COLO829 (cell line): ENCODE measurements around the gene MRFAP1L1.

Experiments
- DNase-seq: peaks from one replicate; pipeline ENCODE4 v3.0.0; 2012; ENCODE audit warnings: low spot score

Gene MRFAP1L1

DNA sequence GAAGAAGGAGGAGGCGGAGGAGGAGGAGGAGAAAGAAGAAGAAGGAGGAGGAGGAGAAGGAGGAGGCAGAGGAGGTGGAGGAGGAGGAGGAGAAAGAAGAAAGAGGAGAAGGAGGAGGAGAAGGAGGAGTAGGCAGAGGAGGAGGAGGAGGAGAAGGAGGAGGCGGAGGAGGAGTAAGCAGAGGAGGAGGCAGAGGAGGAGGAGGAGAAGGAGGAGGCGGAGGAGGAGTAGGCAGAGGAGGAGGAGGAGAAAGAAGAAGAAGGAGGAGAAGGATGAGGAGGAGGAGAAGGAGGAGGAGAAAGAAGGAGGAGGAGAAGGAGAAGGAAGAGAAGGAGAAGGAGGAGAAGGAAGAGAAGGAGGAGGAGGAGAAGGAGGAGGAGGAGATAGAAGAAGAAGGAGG lies 49.2 kb downstream of the MRFAP1L1 start:
- DNase-seq, result no peak

DNA sequence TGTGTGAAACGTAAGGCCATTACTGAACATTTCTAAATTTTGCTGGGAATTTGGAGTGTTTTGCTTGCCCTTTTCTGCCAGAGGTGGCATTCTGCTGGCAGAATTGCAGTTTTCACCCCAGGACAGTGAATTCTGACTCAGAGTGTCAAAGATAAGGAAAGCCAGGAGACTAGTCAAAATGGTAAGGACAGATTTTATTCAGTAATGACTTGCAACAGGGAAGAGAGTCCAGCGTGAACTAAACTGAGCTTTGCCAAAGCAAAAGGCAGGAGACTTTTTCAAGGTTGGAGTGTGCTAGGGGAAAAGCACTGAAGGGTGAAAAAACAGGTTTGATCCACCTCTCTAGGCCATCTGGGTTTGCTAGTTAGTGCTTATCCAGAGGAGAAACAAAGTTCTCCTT lies 49.8 kb downstream of the MRFAP1L1 start:
- no peak for DNase-seq

DNA sequence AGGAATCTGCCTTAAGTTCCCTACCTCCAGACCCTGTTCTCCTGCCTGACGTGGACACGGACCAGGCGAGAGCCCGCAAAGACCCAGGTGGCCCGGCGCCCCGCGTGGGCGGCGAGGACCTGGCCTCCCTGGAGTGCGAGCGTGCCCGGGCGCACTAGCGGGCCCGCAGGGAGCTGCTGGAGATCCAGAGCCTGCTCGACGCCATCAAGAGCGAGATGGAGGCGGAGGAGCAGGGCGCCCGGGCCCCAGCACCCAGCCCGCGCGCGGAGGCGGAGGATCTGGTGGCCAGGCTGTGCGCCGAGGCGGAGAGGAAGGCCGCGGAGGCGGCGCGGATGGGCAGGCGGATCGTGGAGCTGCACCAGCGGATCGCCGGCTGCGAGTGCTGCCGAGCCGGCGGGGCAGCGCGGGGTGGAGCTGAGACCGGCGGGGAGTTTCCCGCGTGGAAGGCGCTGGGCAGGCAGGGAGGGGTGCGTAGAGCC lies 51.0 kb downstream of the MRFAP1L1 start:
- DNase-seq, result no peak

DNA sequence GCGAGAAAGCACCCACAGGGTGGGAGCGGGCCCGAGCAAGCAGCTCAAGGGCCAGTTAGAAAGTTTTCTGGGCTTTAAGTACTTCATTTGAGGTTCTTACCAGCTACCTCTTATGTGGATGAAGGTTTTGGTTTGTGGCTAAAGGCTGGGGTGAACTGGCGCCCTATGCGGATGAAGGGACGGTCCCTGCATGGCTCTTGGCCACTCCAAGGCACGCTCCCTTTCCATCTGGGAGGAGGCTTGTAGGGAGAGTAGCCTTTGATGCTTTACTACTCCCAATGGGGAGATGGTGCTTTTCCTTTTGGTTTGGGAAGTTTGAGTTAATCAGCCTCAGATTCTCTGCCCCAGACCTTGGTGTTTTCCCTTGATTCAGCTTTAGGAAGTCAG lies 51.5 kb downstream of the MRFAP1L1 start:
- DNase-seq, result no peak
